Right lobe of liver (tissue), 6 donors: ENCODE results near the gene DNAH10. TPM values are rescaled to one million over a fixed set of nuclear protein-coding genes. Genes with fewer than 3 reads are reported as not detected.

ENCODE experiments used
- ATAC-seq, 4 donors: fragments of 200-7000 bp; cut with Tn5 transposase; one replicate each; pipeline ENCODE4 v1.9.1; 2020; ENCODE audit warnings: mild to moderate bottlenecking in 4 of 4, moderate library complexity in 4 of 4
- DNase-seq, 3 donors: peaks; one replicate each; pipeline ENCODE4 v3.0.0-alpha.2; 2020
- H3K27ac ChIP-seq, 3 donors: fragments of 200-600 bp; one replicate each; pipeline ENCODE4 v1.8.0; 2022
- H3K27me3 ChIP-seq, 2 donors: fragments of 200-600 bp; one replicate each; pipeline ENCODE4 v1.8.0; 2022
- H3K36me3 ChIP-seq, 4 donors: fragments of 200-600 bp; sonication (generic) in 1 of 4; one replicate each; pipeline versions ENCODE4 v1.5.1 to v1.8.0; 2017 to 2022; ENCODE audit warnings: control low read depth in 1 of 4
- H3K4me1 ChIP-seq, 4 donors: fragments of 200-600 bp; sonication (generic) in 1 of 4; one replicate each; pipeline versions ENCODE4 v1.5.1 to v1.8.0; 2017 to 2022; ENCODE audit warnings: control low read depth in 1 of 4
- H3K4me3 ChIP-seq, 3 donors: fragments of 200-600 bp; one replicate each; pipeline ENCODE4 v1.8.0; 2022
- H3K9me3 ChIP-seq, 4 donors: fragments of 200-600 bp; sonication (generic) in 1 of 4; one replicate each; pipeline versions ENCODE4 v1.5.1 to v1.8.0; 2017 to 2022; ENCODE audit warnings: control low read depth in 1 of 4
- POLR2A ChIP-seq: fragments of 450-650 bp; IDR thresholded peaks from one replicate; pipeline ENCODE4 v1.6.1; 2017; ENCODE audit warnings: antibody characterized with exemption, mild to moderate bottlenecking
- WGBS: methylation state at CpG from one replicate; pipeline ENCODE4 v1.1.6; 2018; ENCODE audit warnings: low coverage, low lambda C conversion rate; ENCODE audit not compliant: insufficient coverage; ENCODE audit errors: missing lambda C conversion rate; 5-methylcytosine and 5-hydroxymethylcytosine counted together
- intact Hi-C, 2 donors: fragments of 100-400 bp; cut with DNase I; formaldehyde crosslinking; loops; one replicate each; pipeline versions ENCODE4 v1.11.2 to v1.14.1; 2022
- total RNA-seq, 6 experiments: library from RNA; depleted of rRNA in 2 of 6; stranded (reverse); fragments of >200 nt in 2 of 6; fragmentation: NEBNext Ultra II Directional in 3 of 6; extraction: Animal tissue kit (Norgen Biotek cat#: 25700) in 3 of 6; gene quantifications; one replicate each; pipeline versions ENCODE4 v1.1.0 to v1.2.4, GENCODE V29; 2016 to 2023
- TF ChIP-seq, protein P1 (sequence below), 4 donors: fragments of 200-600 bp in 3 of 4; fragments of 450-650 bp in 1 of 4; IDR thresholded peaks; one replicate each; pipeline versions ENCODE4 v1.5.1 to v1.8.0; 2016 to 2022; ENCODE audit warnings: antibody characterized with exemption in 4 of 4, mild to moderate bottlenecking in 2 of 4
- donor health status: DM: no; HTN: yes; CAD: no.
- donor health status: DM: no; HTN: no; CAD: no.
- donor health status: DM: no; HTN: no; CAD: no.
- donor health status: DM: no; HTN: yes; CAD: no.
- donor health status: DM: no; HTN: yes; CAD: no.

Gene DNAH10
- total RNA-seq, 6 experiments from 2014 or later: under 0.01 to 0.40 (median 0.16) TPM; not detected in 1

DNA sequence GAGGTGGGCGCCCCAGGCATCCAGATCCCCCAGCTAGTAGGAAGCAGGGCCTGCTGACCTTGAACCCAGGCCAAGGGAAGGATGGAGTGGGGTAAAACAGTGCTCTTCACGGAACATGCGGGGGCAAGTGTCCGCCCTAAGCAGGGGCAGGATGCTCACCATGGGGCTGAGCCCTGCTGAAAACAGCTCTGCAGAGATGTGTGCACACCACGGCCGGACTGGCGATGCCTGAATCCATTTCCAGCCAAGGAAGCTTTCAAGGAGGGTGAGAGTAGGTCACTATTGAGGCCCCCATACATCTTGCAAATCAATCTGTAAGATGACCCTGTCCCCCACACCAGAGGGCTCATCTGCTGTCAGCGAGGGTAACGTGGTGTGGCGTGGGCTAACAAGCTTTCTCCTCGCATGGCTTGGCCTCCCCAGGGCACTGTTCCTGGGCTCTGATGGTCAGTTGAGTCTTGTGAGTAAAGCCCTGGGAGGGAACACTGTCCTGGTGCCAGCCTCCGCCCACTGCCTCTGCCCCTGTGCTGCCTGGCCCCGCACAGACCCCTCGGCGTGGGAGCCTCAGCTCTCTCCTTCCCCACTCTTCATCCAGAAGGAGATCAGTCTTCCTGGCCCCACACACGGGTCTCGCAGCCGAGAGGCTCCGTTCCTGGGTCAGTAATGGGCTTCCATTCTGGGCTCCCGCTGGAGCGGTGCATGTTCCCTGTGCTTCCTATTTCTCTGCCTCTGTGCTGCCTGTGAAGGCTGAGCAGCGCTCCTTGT is 141.4 kb downstream of the DNAH10 start:
- H3K4me1 ChIP-seq: no peaks in the 10 kb centered on the region
- intact Hi-C loops: no loop called here
- H3K27me3 ChIP-seq: no peaks in the 10 kb centered on the region
- TF ChIP-seq, protein P1, sequence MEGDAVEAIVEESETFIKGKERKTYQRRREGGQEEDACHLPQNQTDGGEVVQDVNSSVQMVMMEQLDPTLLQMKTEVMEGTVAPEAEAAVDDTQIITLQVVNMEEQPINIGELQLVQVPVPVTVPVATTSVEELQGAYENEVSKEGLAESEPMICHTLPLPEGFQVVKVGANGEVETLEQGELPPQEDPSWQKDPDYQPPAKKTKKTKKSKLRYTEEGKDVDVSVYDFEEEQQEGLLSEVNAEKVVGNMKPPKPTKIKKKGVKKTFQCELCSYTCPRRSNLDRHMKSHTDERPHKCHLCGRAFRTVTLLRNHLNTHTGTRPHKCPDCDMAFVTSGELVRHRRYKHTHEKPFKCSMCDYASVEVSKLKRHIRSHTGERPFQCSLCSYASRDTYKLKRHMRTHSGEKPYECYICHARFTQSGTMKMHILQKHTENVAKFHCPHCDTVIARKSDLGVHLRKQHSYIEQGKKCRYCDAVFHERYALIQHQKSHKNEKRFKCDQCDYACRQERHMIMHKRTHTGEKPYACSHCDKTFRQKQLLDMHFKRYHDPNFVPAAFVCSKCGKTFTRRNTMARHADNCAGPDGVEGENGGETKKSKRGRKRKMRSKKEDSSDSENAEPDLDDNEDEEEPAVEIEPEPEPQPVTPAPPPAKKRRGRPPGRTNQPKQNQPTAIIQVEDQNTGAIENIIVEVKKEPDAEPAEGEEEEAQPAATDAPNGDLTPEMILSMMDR (IDR thresholded peaks at IDR 0.05): no peak
- no peak for TF ChIP-seq POLR2A
- no peak overlapping the region for H3K27ac ChIP-seq
- ATAC-seq: no peak
- no peaks in the 10 kb centered on the region for H3K36me3 ChIP-seq
- no peak for DNase-seq
- no peak overlapping the region for H3K4me3 ChIP-seq
- 74% methylated on average over 8 of the region's 22 CpGs for WGBS
- H3K9me3 ChIP-seq: no peaks in the 10 kb centered on the region

DNA sequence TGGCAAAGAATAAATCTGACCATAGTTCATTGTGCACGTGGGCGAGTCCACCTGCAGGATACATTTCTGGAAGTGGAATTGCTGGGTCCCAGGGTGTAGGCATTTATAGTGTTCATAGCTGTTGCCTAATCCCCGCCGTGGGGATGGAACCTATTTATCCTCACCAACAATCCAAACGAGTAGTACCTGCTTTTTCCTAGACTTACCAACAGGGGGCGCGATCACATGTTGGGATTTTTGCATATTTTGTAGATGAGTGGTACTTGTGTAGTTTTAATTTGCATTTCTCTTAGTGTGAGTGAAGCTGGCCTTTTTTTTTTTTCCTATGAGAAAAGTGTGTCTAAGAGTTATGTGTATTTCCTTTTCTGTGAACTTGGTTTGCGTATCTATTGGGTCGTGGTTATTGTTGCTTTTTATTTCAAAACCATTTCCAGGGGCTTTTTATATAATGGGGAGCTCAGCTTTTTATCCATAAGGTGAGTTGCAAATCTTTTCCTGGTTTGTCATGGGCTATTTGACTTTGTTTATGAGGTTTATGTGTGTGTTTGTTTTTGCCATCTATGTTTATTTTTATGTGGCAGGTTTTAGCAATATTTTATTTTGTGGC is 143.3 kb downstream of the DNAH10 start:
- Histone ChIP-seq H3K9me3 (no peaks in the 10 kb centered on the region), H3K27ac (no peak overlapping the region), H3K36me3 (no peaks in the 10 kb centered on the region), H3K27me3 (no peaks in the 10 kb centered on the region), H3K4me1 (no peaks in the 10 kb centered on the region), H3K4me3 (no peak overlapping the region)
- TF ChIP-seq, protein P1 (IDR thresholded peaks at IDR 0.05): peak; percentile 76 to 86 (median 82)
- TF ChIP-seq POLR2A: no peak
- WGBS: 20% methylated on average over 9 of the region's 9 CpGs
- peak; percentile 78 to 91 (median 86) for ATAC-seq
- peak in 2 of 3 donors; percentile 35 to 64 for DNase-seq
- intact Hi-C loops: loop anchor here in 1 of 2 donors (5.0 kb wide), 1 partner anchor 82 kb away; no protein-coding TSS in a partner anchor

DNA sequence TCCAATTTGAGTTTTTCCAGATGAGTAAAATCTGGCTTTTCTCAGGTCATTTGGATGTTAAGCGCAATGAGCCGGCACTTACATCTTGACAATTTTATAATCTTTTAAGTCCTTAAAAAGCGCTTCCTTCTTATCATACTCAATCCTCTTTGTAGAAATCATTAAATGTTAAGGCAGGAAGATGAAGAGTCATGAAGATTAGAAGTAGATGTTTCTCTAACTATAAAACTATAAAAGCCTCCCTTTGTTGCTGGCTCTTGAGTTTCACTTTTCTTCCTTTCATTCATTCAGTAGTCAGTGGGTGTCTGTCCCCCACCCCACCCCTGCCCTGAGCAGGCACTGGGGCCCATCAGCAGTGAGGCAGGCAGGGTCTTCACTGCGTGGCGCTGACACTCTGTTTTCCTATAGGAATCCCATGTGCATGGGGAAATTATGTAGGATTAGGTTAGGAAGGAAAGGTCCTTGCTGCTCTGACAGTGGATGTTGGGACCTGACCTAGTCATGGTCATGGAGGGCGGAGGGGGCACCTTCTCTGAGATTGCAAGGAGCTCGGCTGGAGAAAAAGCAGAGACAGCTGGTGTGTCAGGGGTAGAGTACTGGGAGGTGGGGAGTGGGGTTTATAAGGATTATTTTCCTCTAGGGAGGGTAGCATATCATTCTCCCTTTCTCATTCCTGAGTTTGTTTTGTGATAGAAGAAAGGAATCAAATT is 144.8 kb downstream of the DNAH10 start:
- intact Hi-C loops: loop anchor here in 1 of 2 donors (5.0 kb wide), 1 partner anchor 80 kb away; no protein-coding TSS in a partner anchor
- DNase-seq: no peak

More for the DNA sequence above, 144.8 kb downstream of the DNAH10 start:
- no peak for TF ChIP-seq POLR2A
- TF ChIP-seq, protein P1 (IDR thresholded peaks at IDR 0.05): no peak
- no peak for ATAC-seq
- Histone ChIP-seq H3K27me3 (no peaks in the 10 kb centered on the region), H3K9me3 (no peaks in the 10 kb centered on the region), H3K4me3 (no peak overlapping the region), H3K36me3 (no peaks in the 10 kb centered on the region), H3K27ac (no peak overlapping the region), H3K4me1 (no peaks in the 10 kb centered on the region)
- 78% methylated on average over 6 of the region's 7 CpGs for WGBS
